Measurements from ENCODE around the gene HCRT. TPM values are rescaled to one million over a fixed set of nuclear protein-coding genes. Genes with fewer than 3 reads are reported as not detected.
"Not testable (repeated sequence)": the region's sequence is repeated elsewhere in the genome, so short reads cannot be mapped to it uniquely, and the experiment has no call there.

The HCRT gene
- total RNA-seq, 2 donors from 2014 or later = not detected

- H3K9me3 ChIP-seq = no peaks in the 10 kb centered on the region
- intact Hi-C loops (cut with DNase I) = loop anchor here (10.0 kb wide), 1 partner anchor 89 kb away; no protein-coding TSS in a partner anchor
- DNase-seq = no peak
- H3K27me3 ChIP-seq = no peaks in the 10 kb centered on the region
- TF ChIP-seq CTCF (IDR thresholded peaks at IDR 0.05) = no peak
- H3K36me3 ChIP-seq = no peaks in the 10 kb centered on the region
- no peak overlapping the region for H3K27ac ChIP-seq
- H3K4me1 ChIP-seq = no peaks in the 10 kb centered on the region
- H3K9ac ChIP-seq (ENCODE audit: low read depth in 2 of 2, low read length in 2 of 2) = no peak overlapping the region
- H3K4me3 ChIP-seq = no peak overlapping the region
Measured at GRCh38 chr17:42225646-42226045, 40.4 kb upstream of the HCRT start.

GRCh38 chr17:42224651-42225050 lies 39.4 kb upstream of the HCRT start:
- Histone ChIP-seq H3K4me1 (no peaks in the 10 kb centered on the region), H3K4me3 (no peak overlapping the region), H3K27me3 (no peaks in the 10 kb centered on the region), H3K36me3 (no peaks in the 10 kb centered on the region), H3K27ac (no peak overlapping the region), H3K9ac (ENCODE audit: low read depth in 2 of 2, low read length in 2 of 2) (no peak overlapping the region), H3K9me3 (no peaks in the 10 kb centered on the region)
- no peak for DNase-seq
- no peak for TF ChIP-seq CTCF (IDR thresholded peaks at IDR 0.05)
- intact Hi-C loops (cut with DNase I) = loop anchor here (10.0 kb wide), 1 partner anchor 90 kb away; no protein-coding TSS in a partner anchor

GRCh38 chr17:42221886-42222745 lies 36.9 kb upstream of the HCRT start:
- H3K9me3 ChIP-seq = no peaks in the 10 kb centered on the region
- TF ChIP-seq CTCF (IDR thresholded peaks at IDR 0.05) = peak; percentile 43
- H3K27ac ChIP-seq = no peak overlapping the region
- H3K4me1 ChIP-seq = no peaks in the 10 kb centered on the region
- H3K9ac ChIP-seq (ENCODE audit: low read depth in 2 of 2, low read length in 2 of 2) = no peak overlapping the region
- H3K27me3 ChIP-seq = no peaks in the 10 kb centered on the region
- DNase-seq = no peak
- intact Hi-C loops (cut with DNase I) = loop anchor here (10.0 kb wide), 1 partner anchor 93 kb away; no protein-coding TSS in a partner anchor
- H3K4me3 ChIP-seq = no peak overlapping the region
- no peaks in the 10 kb centered on the region for H3K36me3 ChIP-seq

GRCh38 chr17:42219280-42219679 lies 34.0 kb upstream of the HCRT start:
- H3K27ac ChIP-seq; DNase-seq; H3K4me3 ChIP-seq; H3K36me3 ChIP-seq; H3K9me3 ChIP-seq; H3K4me1 ChIP-seq; H3K9ac ChIP-seq (ENCODE audit: low read depth in 2 of 2, low read length in 2 of 2); H3K27me3 ChIP-seq; intact Hi-C loops (cut with DNase I): not testable (repeated sequence)

GRCh38 chr17:42214156-42214555 lies 28.9 kb upstream of the HCRT start:
- no peaks in the 10 kb centered on the region for H3K9me3 ChIP-seq
- no peaks in the 10 kb centered on the region for H3K27me3 ChIP-seq
- H3K27ac ChIP-seq = no peak overlapping the region
- TF ChIP-seq CTCF (IDR thresholded peaks at IDR 0.05) = no peak
- intact Hi-C loops (cut with DNase I) = no loop called here
- no peaks in the 10 kb centered on the region for H3K4me1 ChIP-seq
- H3K36me3 ChIP-seq = peaks cover 4% of the 10 kb centered on the region
- DNase-seq = no peak
- no peak overlapping the region for H3K9ac ChIP-seq (ENCODE audit: low read depth in 2 of 2, low read length in 2 of 2)
- H3K4me3 ChIP-seq = no peak overlapping the region

GRCh38 chr17:42212382-42212781 lies 27.1 kb upstream of the HCRT start:
- no peak overlapping the region for H3K4me3 ChIP-seq
- no peak overlapping the region for H3K9ac ChIP-seq (ENCODE audit: low read depth in 2 of 2, low read length in 2 of 2)
- no peak overlapping the region for H3K27ac ChIP-seq
- intact Hi-C loops (cut with DNase I) = no loop called here
- no peak for TF ChIP-seq CTCF (IDR thresholded peaks at IDR 0.05)
- H3K36me3 ChIP-seq = peaks cover 7% of the 10 kb centered on the region
- H3K27me3 ChIP-seq = no peaks in the 10 kb centered on the region
- H3K4me1 ChIP-seq = no peaks in the 10 kb centered on the region
- no peaks in the 10 kb centered on the region for H3K9me3 ChIP-seq
- DNase-seq = no peak

GRCh38 chr17:42211921-42212341 lies 26.7 kb upstream of the HCRT start:
- intact Hi-C loops (cut with DNase I); H3K9ac ChIP-seq (ENCODE audit: low read depth in 2 of 2, low read length in 2 of 2); H3K4me1 ChIP-seq; H3K4me3 ChIP-seq; H3K36me3 ChIP-seq; H3K9me3 ChIP-seq; H3K27me3 ChIP-seq; H3K27ac ChIP-seq: not testable (repeated sequence)
- DNase-seq = peak; percentile 42
